Endothelial cell of umbilical vein (primary cell): ENCODE measurements around the gene CD101. TPM values are rescaled to one million over a fixed set of nuclear protein-coding genes. Genes with fewer than 3 reads are reported as not detected.

ENCODE experiments used
- BruUV-seq: library from RNA; stranded (reverse); fragments of 400-500 nt; replicated peaks from 2 replicates; lab custom pipeline; 2021; lab: Mats Ljungman, UMichigan
- CTCF ChIA-PET: fragments of 300-600, 350-600 bp; sonication (Branson Sonifier 250); formaldehyde crosslinking; loops from one replicate; lab custom pipeline; 2021; ENCODE audit warnings: antibody characterized with exemption, inconsistent platforms; lab: Charles Lee
- POLR2A ChIA-PET: fragments of 300-600, 350-600 bp; sonication (Branson Sonifier 250); formaldehyde crosslinking; loops from one replicate; lab custom pipeline; 2021; ENCODE audit warnings: antibody characterized with exemption, inconsistent platforms; lab: Charles Lee
- DNase-seq: peaks from one replicate; pipeline ENCODE4 v3.0.0-alpha.2; 2011; ENCODE audit warnings: low read depth, low spot score
- FAIRE-seq: peaks from 2 replicates; lab custom pipeline; 2011; peaks lifted over from hg19 to GRCh38; lab: Jason Lieb, UNC
- H2AFZ ChIP-seq: 2 replicates; pipeline ENCODE4 v1.6.0; 2012; ENCODE audit warnings: low read depth, low read length, control low read depth, inconsistent platforms
- H3K27ac ChIP-seq: 2 replicates; pipeline ENCODE4 v1.5.1; 2011; ENCODE audit warnings: low read depth, mild to moderate bottlenecking, control low read depth, low read length, moderate library complexity; ENCODE audit not compliant: insufficient read depth
- H3K27me3 ChIP-seq, 2 experiments: 2 replicates each; pipeline versions ENCODE4 v1.6.0 to v1.6.1; 2011; ENCODE audit warnings: low read length in 2 of 2, mixed read lengths in 1 of 2; ENCODE audit not compliant: control insufficient read depth in 2 of 2, insufficient read depth in 2 of 2
- H3K36me3 ChIP-seq, 2 experiments: 2 replicates in 1 of 2; 3 replicates in 1 of 2; pipeline ENCODE4 v1.5.1; 2011; ENCODE audit warnings: low read length in 2 of 2, mild to moderate bottlenecking in 1 of 2, moderate library complexity in 1 of 2; ENCODE audit not compliant: control insufficient read depth in 2 of 2, insufficient read depth in 2 of 2; ENCODE audit errors: extremely low read depth in 1 of 2
- H3K4me1 ChIP-seq: 3 replicates; pipeline ENCODE4 v1.5.1; 2011; ENCODE audit warnings: mild to moderate bottlenecking, low read length; ENCODE audit not compliant: control insufficient read depth, insufficient read depth; ENCODE audit errors: extremely low read depth
- H3K4me2 ChIP-seq: 2 replicates; pipeline ENCODE4 v1.6.1; 2011; ENCODE audit warnings: low read length, control low read depth, mixed read lengths; ENCODE audit not compliant: insufficient read depth
- H3K4me3 ChIP-seq, 3 experiments: fragments of 200-600 bp in 1 of 3; sonication (generic), shearing (Covaris generic) in 1 of 3; replicated peaks in 1 of 3; 2 replicates each; pipeline ENCODE4 v1.5.1; 2011 to 2016; ENCODE audit warnings: control low read depth in 3 of 3, low read length in 3 of 3, mild to moderate bottlenecking in 2 of 3, inconsistent platforms in 1 of 3, low read depth in 1 of 3, moderate library complexity in 1 of 3; ENCODE audit not compliant: insufficient read depth in 1 of 3
- H3K79me2 ChIP-seq: 2 replicates; pipeline ENCODE4 v1.6.0; 2012; ENCODE audit warnings: low read length, inconsistent platforms; ENCODE audit not compliant: control insufficient read depth, insufficient read depth
- H3K9ac ChIP-seq: replicated peaks from 2 replicates; pipeline ENCODE3; 2011; ENCODE audit warnings: low read length, control low read depth; ENCODE audit not compliant: insufficient read depth; ENCODE audit errors: extremely low read depth
- H3K9me1 ChIP-seq: replicated peaks from 3 replicates; pipeline ENCODE4 v1.6.0; 2011; ENCODE audit warnings: mild to moderate bottlenecking, low read length; ENCODE audit not compliant: control insufficient read depth, insufficient read depth; ENCODE audit errors: extremely low read depth
- H3K9me3 ChIP-seq: replicated peaks from 2 replicates; pipeline ENCODE4 v1.5.1; 2012; ENCODE audit warnings: low read length, inconsistent platforms; ENCODE audit not compliant: control insufficient read depth, insufficient read depth
- H4K20me1 ChIP-seq: replicated peaks from 2 replicates; pipeline ENCODE3; 2011; ENCODE audit warnings: mild to moderate bottlenecking, low read length; ENCODE audit not compliant: control insufficient read depth, insufficient read depth; ENCODE audit errors: extremely low read depth
- EZH2 ChIP-seq: IDR thresholded peaks from 2 replicates; pipeline ENCODE4 v1.6.1; 2012; ENCODE audit warnings: borderline replicate concordance, low read depth, mild to moderate bottlenecking, moderate library complexity, low read length, inconsistent platforms; ENCODE audit not compliant: severe bottlenecking
- FOS ChIP-seq: IDR thresholded peaks from 2 replicates; pipeline ENCODE4 v1.6.1; 2011; ENCODE audit warnings: mild to moderate bottlenecking, low read length, moderate library complexity, borderline replicate concordance; ENCODE audit not compliant: insufficient read depth
- GATA2 ChIP-seq: IDR thresholded peaks from 2 replicates; pipeline ENCODE4 v1.7.0; 2011; ENCODE audit warnings: low read depth, mild to moderate bottlenecking, moderate library complexity, mixed read lengths, low read length; ENCODE audit not compliant: insufficient read length, insufficient read depth
- JUN ChIP-seq: IDR thresholded peaks from 2 replicates; pipeline ENCODE4 v1.6.1; 2011; ENCODE audit warnings: borderline replicate concordance, low read depth; ENCODE audit not compliant: insufficient read length, insufficient read depth
- MAX ChIP-seq: IDR thresholded peaks from 2 replicates; pipeline ENCODE4 v1.6.1; 2011; ENCODE audit not compliant: insufficient read depth, insufficient read length
- MYC ChIP-seq: IDR thresholded peaks from one replicate; pipeline ENCODE4 v1.6.1; 2011; ENCODE audit warnings: mild to moderate bottlenecking, low read depth, low read length
- POLR2A ChIP-seq: IDR thresholded peaks from 2 replicates; pipeline ENCODE4 v1.6.1; 2012; ENCODE audit warnings: low read depth, mild to moderate bottlenecking, control low read depth, low read length
- POLR2AphosphoS5 ChIP-seq: IDR thresholded peaks from 2 replicates; pipeline ENCODE4 v1.6.1; 2012; ENCODE audit warnings: low read depth, mild to moderate bottlenecking, control low read depth, low read length, moderate library complexity; ENCODE audit not compliant: insufficient read depth
- dilution Hi-C: fragments of 300-500 bp; cut with MboI; formaldehyde crosslinking; loops from one replicate; pipeline ENCODE4 v1.15.0; 2019; ENCODE audit warnings: low sequenced_read_pairs; ENCODE audit not compliant: extremely low pct_ligation_motif_present
- intact Hi-C: fragments of 100-400 bp; cut with micrococcal nuclease; formaldehyde crosslinking; loops from one replicate; pipeline ENCODE4 v1.10.0; 2022
- polyA plus RNA-seq, 4 experiments: library from polyadenylated mRNA; depleted of rRNA in 3 of 4; stranded (reverse) in 3 of 4; unstranded in 1 of 4; fragments of >200 nt; gene quantifications; 2 replicates each; pipeline versions ENCODE4 v1.2.1 to v1.2.3, GENCODE V29; 2011 to 2012; ENCODE audit warnings: missing spikeins in 1 of 4
- total RNA-seq: library from RNA; stranded (reverse); gene quantifications from 2 replicates; pipeline ENCODE4 v1.2.3, GENCODE V29; 2021

Gene CD101
- total and polyA plus RNA-seq, 2 donors (not counting 3 experiments of a cell fraction or from before 2014, with no cell fraction given) = 0.04 to 0.97 TPM

GRCh38 chr1:116981521-116982037 is 20.0 kb upstream of the CD101 start:
- H3K4me2 ChIP-seq = no peak overlapping the region
- no peaks in the 10 kb centered on the region for H3K4me1 ChIP-seq
- no peaks in the 10 kb centered on the region for H3K36me3 ChIP-seq
- TF ChIP-seq FOS = no peak
- TF ChIP-seq EZH2 = no peak
- H3K9me3 ChIP-seq = no peaks in the 10 kb centered on the region
- no peaks in the 10 kb centered on the region for H3K79me2 ChIP-seq
- FAIRE-seq (no peak), DNase-seq (no peak)
- CTCF ChIA-PET = no interaction called here
- H4K20me1 ChIP-seq = no peaks in the 10 kb centered on the region
- H3K4me3 ChIP-seq = no peak overlapping the region
- no peak overlapping the region for H3K9ac ChIP-seq
- dilution Hi-C loops (no loop called here), intact Hi-C loops (no loop called here)
- no peak overlapping the region for H2AFZ ChIP-seq
- no peaks in the 10 kb centered on the region for H3K9me1 ChIP-seq
- BruUV-seq = no TSS peak
- POLR2A ChIA-PET = no interaction called here
- no peak overlapping the region for H3K27ac ChIP-seq
- H3K27me3 ChIP-seq = no peaks in the 10 kb centered on the region

GRCh38 chr1:116982319-116983004 is 19.1 kb upstream of the CD101 start:
- Histone ChIP-seq H3K4me2 (no peak overlapping the region), H2AFZ (no peak overlapping the region), H3K4me3 (no peak overlapping the region), H3K36me3 (no peaks in the 10 kb centered on the region), H3K27me3 (no peaks in the 10 kb centered on the region), H3K9me1 (no peaks in the 10 kb centered on the region), H3K79me2 (no peaks in the 10 kb centered on the region), H4K20me1 (no peaks in the 10 kb centered on the region), H3K9me3 (no peaks in the 10 kb centered on the region), H3K4me1 (no peaks in the 10 kb centered on the region), H3K9ac (no peak overlapping the region), H3K27ac (no peak overlapping the region)
- TF ChIP-seq EZH2 = no peak
- TF ChIP-seq POLR2AphosphoS5 = no peak
- TF ChIP-seq MAX = no peak
- no peak for TF ChIP-seq FOS
- TF ChIP-seq POLR2A = no peak
- no peak for TF ChIP-seq JUN
- TF ChIP-seq MYC = no peak
- TF ChIP-seq GATA2 = no peak
- intact Hi-C loops (no loop called here), dilution Hi-C loops (no loop called here)
- BruUV-seq = no TSS peak
- FAIRE-seq (no peak), DNase-seq (no peak)
- CTCF ChIA-PET = no interaction called here
- POLR2A ChIA-PET = no interaction called here
